Left lung (tissue), 10 donors: ENCODE measurements around the gene NT5DC2. TPM values are rescaled to one million over a fixed set of nuclear protein-coding genes. Genes with fewer than 3 reads are reported as not detected.

Source experiments
- ATAC-seq: fragments of 200-7000 bp; cut with Tn5 transposase; one replicate; pipeline ENCODE4 v1.9.1; 2020; ENCODE audit warnings: moderate library complexity
- DNase-seq, 4 donors: peaks; one replicate each; pipeline ENCODE4 v3.0.0-alpha.2; 2013 to 2020
- H3K27ac ChIP-seq, 2 donors: fragments of 200-600 bp; sonication (generic) in 1 of 2; one replicate each; pipeline versions ENCODE4 v1.5.0 to v1.8.0; 2020 to 2021
- H3K27me3 ChIP-seq, 2 donors: fragments of 200-600 bp; sonication (generic) in 1 of 2; one replicate each; pipeline versions ENCODE4 v1.5.0 to v1.8.0; 2020 to 2021
- H3K36me3 ChIP-seq, 2 donors: fragments of 200-600 bp; sonication (generic) in 1 of 2; one replicate each; pipeline versions ENCODE4 v1.5.0 to v1.8.0; 2020 to 2021
- H3K4me1 ChIP-seq, 2 donors: fragments of 200-600 bp; one replicate each; pipeline ENCODE4 v1.8.0; 2021
- H3K4me3 ChIP-seq, 2 donors: fragments of 200-600 bp; sonication (generic) in 1 of 2; one replicate each; pipeline versions ENCODE4 v1.5.0 to v1.8.0; 2020 to 2021; ENCODE audit warnings: mild to moderate bottlenecking in 1 of 2
- H3K9me3 ChIP-seq, 2 donors: fragments of 200-600 bp; sonication (generic) in 1 of 2; one replicate each; pipeline versions ENCODE4 v1.5.0 to v1.8.0; 2020 to 2021
- CTCF ChIP-seq, 2 donors: fragments of 200-600 bp; sonication (generic) in 1 of 2; IDR thresholded peaks; one replicate each; pipeline versions ENCODE4 v1.5.0 to v1.8.0; 2021; ENCODE audit warnings: antibody characterized with exemption in 2 of 2
- intact Hi-C, 2 donors: fragments of 100-400 bp; cut with DNase I; formaldehyde crosslinking; loops; one replicate each; pipeline versions ENCODE4 v1.11.2 to v1.14.2; 2022
- polyA plus RNA-seq, 6 donors: library from polyadenylated mRNA; unstranded; fragments of 120-200 nt; gene quantifications; one replicate each; pipeline ENCODE4 v1.2.1, GENCODE V29; 2013; ENCODE audit not compliant: insufficient read length in 6 of 6
- total RNA-seq, 2 donors: library from RNA; stranded (reverse); fragmentation: NEBNext Ultra II Directional; extraction: Animal tissue kit (Norgen Biotek cat#: 25700); gene quantifications; one replicate each; pipeline ENCODE4 v1.2.1, GENCODE V29; 2021
- donor health status: DM: no; HTN: yes; CAD: no.
- donor health status: DM: no; HTN: no; CAD: no.

Gene NT5DC2
- total and polyA plus RNA-seq, 8 donors = 81.8 to 365 (median 247) TPM

GRCh38 chr3:52503788-52504424, 29.8 kb downstream of the NT5DC2 start:
- peaks cover 0 to 68% of the 10 kb centered on the region in 2 donors for H3K36me3 ChIP-seq
- H3K27ac ChIP-seq = no peak overlapping the region
- no peak for ATAC-seq
- no peaks in the 10 kb centered on the region for H3K9me3 ChIP-seq
- H3K4me3 ChIP-seq = no peak overlapping the region
- no peak for DNase-seq
- intact Hi-C loops = no loop called here
- no peaks in the 10 kb centered on the region for H3K27me3 ChIP-seq
- no peak for TF ChIP-seq CTCF (IDR thresholded peaks at IDR 0.05)
- H3K4me1 ChIP-seq = peaks cover 0 to 13% of the 10 kb centered on the region in 2 donors

GRCh38 chr3:52502808-52503350, 30.8 kb downstream of the NT5DC2 start:
- Histone ChIP-seq H3K27ac (no peak overlapping the region), H3K4me1 (peaks cover 4 to 23% of the 10 kb centered on the region in 2 donors), H3K9me3 (no peaks in the 10 kb centered on the region), H3K27me3 (no peaks in the 10 kb centered on the region), H3K4me3 (no peak overlapping the region), H3K36me3 (peaks cover 0 to 60% of the 10 kb centered on the region in 2 donors)
- no peak for ATAC-seq
- no peak for DNase-seq
- no peak for TF ChIP-seq CTCF (IDR thresholded peaks at IDR 0.05)
- intact Hi-C loops = no loop called here

DNA sequence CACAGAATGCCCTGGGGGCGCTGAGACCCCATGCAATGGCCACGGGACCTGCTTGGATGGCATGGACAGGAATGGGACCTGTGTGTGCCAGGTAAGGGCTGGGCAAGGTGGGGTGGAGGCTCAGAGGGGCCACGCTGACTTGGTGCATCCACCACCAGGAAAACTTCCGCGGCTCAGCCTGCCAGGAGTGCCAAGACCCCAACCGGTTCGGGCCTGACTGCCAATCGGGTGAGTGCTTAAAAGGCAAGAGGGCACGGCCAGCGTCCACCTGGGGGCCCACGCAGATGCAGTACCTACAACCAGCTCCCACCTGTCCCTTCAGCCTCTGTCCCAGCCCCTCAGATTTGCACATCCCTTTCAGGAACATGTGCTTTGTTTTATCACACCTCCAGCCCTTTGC, 31.7 kb downstream of the NT5DC2 start:
- H3K27me3 ChIP-seq = no peaks in the 10 kb centered on the region
- intact Hi-C loops = no loop called here
- peaks cover 4 to 32% of the 10 kb centered on the region in 2 donors for H3K4me1 ChIP-seq
- H3K36me3 ChIP-seq = peaks cover 0 to 51% of the 10 kb centered on the region in 2 donors
- ATAC-seq (no peak), DNase-seq (no peak)
- no peak overlapping the region for H3K4me3 ChIP-seq
- no peak overlapping the region for H3K27ac ChIP-seq
- TF ChIP-seq CTCF (IDR thresholded peaks at IDR 0.05) = no peak
- no peaks in the 10 kb centered on the region for H3K9me3 ChIP-seq

DNA sequence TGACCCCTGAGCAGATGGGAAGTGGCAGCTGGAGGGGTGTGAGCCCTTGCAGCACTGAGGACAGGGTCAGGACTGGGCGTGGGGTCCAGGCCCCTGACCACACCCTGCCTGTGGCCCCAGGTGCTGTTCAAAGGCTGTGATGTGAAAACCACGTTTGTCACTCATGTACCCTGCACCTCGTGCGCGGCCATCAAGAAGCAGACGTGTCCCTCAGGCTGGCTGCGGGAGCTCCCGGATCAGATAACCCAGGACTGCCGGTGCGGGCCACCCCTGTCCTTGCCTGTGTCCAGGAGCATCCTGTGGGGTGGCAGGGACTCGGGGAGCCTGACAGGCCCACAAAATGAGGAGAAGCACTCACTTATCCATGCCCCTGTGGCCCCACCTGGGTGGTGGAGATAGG, 32.6 kb downstream of the NT5DC2 start:
- no peak for ATAC-seq

More for the DNA sequence above, 32.6 kb downstream of the NT5DC2 start:
- Histone ChIP-seq H3K27me3 (peaks cover 0 to 5% of the 10 kb centered on the region in 2 donors), H3K27ac (no peak overlapping the region), H3K9me3 (no peaks in the 10 kb centered on the region), H3K4me3 (no peak overlapping the region), H3K36me3 (peaks cover 0 to 42% of the 10 kb centered on the region in 2 donors), H3K4me1 (peaks cover 4 to 42% of the 10 kb centered on the region in 2 donors)
- TF ChIP-seq CTCF (IDR thresholded peaks at IDR 0.05) = no peak
- intact Hi-C loops = no loop called here
- no peak for DNase-seq
